Left cardiac atrium (tissue), 4 donors: ENCODE measurements around the gene DNAJC12. TPM values are rescaled to one million over a fixed set of nuclear protein-coding genes. Genes with fewer than 3 reads are reported as not detected.
"Not testable (repeated sequence)": the region's sequence is repeated elsewhere in the genome, so short reads cannot be mapped to it uniquely, and the experiment has no call there.

Experiments used
- ATAC-seq, 2 donors: fragments of 200-7000 bp; cut with Tn5 transposase; one replicate each; pipeline ENCODE4 v1.9.1; 2020; ENCODE audit warnings: mild to moderate bottlenecking in 2 of 2, moderate library complexity in 2 of 2
- DNase-seq: peaks from one replicate; pipeline ENCODE4 v3.0.0-alpha.2; 2020
- intact Hi-C, 2 donors: fragments of 100-400 bp; cut with DNase I; formaldehyde crosslinking; loops; one replicate each; pipeline versions ENCODE4 v1.14.1 to v1.15.1; 2022 to 2023
- long read RNA-seq: library from polyadenylated mRNA; unstranded; transcript quantifications from one replicate; pipeline ENCODE4 v2.0.0, GENCODE V29; 2021
- total RNA-seq, 2 donors: library from RNA; stranded (reverse); fragmentation: NEBNext Ultra II Directional; extraction: Animal tissue kit (Norgen Biotek cat#: 25700); gene quantifications; one replicate each; pipeline ENCODE4 v1.2.1, GENCODE V29; 2021
- donor health status: DM: no; HTN: yes; CAD: no.
- donor health status: DM: no; HTN: yes; CAD: no; lungs with severe emphysema.
- donor health status: DM: yes; HTN: yes; CAD: no.
- donor health status: Dilated cardiomyopathy.

DNAJC12 gene
- total RNA-seq = 1 to 10 TPM; 3.6 to 3.7 TPM
- long read RNA-seq, partial matches to known transcripts = 0 of 2 reads
- long read RNA-seq, other reads (novel, unspliced or antisense) = 0 of 2 reads

GRCh38 chr10:67837541-67838314 lies at the start of gene DNAJC12:
DNAJC12 (minus strand) TSS chr10:67838188; CDS start chr10:67838011, 177 bp downstream.
- peak; percentile 88 to 96 for ATAC-seq
- DNase-seq = no peak
- intact Hi-C loops = no loop called here

- ATAC-seq = peak; percentile 79 to 84
- intact Hi-C loops = no loop called here
- peak; percentile 86 for DNase-seq
These were observed 47.1 kb upstream of the DNAJC12 start for GRCh38 chr10:67884842-67885670.

DNA sequence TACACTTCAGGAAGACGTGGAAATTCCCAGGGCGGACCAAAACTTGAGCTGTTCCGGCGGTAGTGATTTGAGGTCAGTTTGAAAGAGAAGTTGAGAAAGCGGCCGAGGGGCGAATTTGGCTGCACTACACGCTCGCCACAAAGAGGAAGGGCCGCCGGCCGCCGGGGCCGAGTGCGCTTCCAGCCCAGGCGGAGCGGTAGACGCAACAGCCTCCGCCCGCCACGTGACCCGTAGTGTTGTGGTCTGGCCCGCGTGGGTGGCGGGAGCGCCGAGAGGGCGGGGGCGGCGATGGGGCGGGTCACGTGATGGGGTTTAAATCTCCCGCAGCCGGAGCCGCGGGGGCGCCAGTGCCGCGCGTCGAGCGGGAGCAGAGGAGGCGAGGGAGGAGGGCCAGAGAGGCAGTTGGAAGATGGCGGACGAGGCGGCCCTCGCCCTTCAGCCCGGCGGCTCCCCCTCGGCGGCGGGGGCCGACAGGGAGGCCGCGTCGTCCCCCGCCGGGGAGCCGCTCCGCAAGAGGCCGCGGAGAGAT lies 46.4 kb upstream of the DNAJC12 start, which contains the start of gene SIRT1:
Gene SIRT1, plus strand, starts transcription at position 344 of the 529 bp plus-strand sequence. Its CDS starts 66 bp downstream, at position 410.
- peak; percentile 98 for DNase-seq
- intact Hi-C loops = no loop called here
- ATAC-seq = peak; percentile 94 to 96

DNA sequence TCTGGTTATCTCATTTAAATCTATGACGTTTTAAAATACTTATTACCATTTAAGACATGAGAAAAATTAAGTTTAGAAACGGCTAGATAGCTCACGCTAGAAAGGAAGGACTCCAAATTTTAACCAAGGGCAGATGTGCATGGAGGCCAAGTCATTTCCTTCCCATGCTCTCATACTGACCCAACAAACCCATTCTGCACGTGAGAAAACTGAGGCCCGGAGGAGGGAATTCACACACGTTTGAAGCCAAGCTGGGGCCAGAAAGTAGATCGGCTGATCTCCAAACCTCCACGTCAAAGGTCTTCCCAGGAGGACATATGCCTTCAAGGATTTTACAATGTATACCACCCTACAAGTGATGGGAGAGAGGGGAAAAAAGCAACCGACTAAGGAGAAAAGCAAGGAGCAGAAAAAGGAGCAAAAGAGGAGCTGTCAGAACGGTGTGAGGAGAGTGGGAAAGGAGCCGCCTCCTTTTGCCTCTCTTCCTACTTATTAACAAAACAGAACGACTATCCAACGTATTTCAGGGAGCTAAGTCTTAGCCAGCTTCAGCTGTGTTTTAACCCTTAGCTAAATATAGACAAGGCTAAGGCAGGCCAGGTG lies 45.8 kb upstream of the DNAJC12 start:
- intact Hi-C loops = no loop called here
- ATAC-seq (no peak), DNase-seq (no peak)

DNA sequence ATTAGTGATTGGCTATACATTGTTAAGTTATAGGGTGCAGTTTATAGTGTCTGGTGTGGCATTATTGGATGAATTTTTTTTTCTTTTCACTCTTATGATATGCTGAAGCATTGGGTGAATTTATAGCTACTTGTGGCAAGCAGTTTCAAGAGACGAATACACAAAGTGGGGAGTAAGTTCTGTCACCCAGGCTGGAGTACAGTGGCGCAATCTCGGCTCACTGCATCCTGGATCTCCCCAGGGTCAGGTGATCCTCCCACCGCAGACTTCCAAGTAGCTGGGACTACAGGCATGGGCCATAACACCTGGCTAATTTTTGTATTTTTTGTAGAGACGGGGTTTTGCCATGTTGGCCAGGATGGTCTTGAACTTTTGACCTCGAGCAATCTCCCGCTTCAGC lies 40.1 kb upstream of the DNAJC12 start:
- ATAC-seq (no peak), DNase-seq (no peak)
- intact Hi-C loops = no loop called here

GRCh38 chr10:67877421-67877820 lies 39.4 kb upstream of the DNAJC12 start:
- DNase-seq, intact Hi-C loops, ATAC-seq: not testable (repeated sequence)

DNA sequence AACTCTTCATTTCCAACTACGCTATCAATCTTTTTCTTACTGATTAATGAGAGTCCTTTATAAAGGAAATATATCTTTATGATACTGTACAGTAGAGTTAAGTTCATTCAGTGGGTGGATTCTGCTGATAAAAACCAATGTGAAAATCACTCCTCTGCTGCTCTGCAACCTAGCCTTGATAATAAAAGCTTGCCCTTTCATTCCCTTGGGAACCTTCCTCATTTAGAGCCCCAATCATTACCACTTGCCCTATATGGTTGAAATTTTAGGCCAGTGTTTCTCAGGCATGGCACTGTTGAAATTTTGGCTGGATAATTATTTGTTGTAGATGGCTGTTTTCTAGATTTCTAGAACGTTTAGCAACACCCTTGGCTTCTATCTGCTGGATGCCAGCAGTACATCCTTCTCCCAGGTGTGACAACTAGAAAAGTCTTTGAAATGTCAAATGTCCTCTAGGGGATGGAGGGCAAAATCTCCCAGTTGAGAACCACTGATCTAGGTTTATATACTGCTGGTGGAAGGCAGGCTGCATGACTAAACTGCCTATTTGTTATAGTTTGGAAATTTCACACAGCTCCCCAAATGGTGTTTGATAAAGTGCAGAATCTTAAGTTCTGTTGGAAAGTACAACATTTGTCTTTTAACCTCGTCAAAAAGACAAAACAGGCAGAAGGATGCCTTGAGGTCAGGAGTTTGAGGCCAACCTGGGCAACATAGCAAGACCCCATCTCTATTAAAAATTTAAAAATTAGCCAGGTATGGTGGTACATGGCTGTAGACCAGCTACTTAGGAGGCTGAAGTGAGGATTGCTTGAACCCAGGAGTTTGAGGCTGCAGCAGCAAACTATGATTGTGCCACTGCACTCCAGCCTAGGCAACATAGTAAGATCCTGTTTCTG lies 37.6 kb upstream of the DNAJC12 start:
- ATAC-seq (no peak), DNase-seq (no peak)
- intact Hi-C loops = no loop called here

GRCh38 chr10:67869996-67870395 lies 32.0 kb upstream of the DNAJC12 start:
- ATAC-seq (no peak), DNase-seq (no peak)
- intact Hi-C loops = no loop called here

- no peak for DNase-seq
- intact Hi-C loops = no loop called here
- ATAC-seq = no peak
These were observed 30.1 kb upstream of the DNAJC12 start for GRCh38 chr10:67868132-67868531.

DNA sequence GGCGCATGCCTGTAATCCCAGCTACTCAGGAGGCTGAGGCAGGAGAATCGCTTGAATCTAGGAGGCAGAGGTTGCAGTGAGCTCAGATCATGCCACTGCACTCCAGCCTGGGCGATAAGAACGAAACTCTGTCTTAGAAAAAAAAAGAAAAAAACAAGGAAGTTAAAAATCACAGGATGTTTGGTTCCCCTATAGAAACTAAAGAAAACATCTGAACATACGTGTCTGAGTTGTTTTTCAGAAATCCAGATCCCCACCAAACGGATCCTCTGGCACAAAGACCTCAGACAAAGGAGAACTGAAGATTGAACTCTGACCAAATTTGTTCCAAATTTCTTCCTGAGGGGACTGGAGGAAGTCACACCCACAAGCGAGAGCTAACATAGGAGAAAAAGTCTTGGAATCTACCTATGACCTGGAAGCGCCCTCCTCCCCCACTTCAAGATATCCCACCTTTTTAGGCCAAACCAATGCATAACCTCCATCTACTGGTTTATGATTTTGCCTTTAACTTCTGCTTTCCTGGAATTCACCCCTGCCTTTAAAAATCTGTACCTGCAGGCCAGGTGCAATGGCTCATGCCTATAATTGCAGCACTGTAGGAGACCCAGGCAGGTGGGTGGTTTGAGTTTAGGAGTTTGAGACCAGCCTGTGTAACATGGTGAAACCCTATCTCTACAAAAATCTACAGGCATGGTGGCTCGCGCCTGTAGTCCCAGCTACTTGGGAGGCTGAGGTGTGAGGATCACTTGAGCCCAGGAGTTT lies 26.8 kb upstream of the DNAJC12 start:
- intact Hi-C loops = no loop called here
- ATAC-seq (no peak), DNase-seq (no peak)

- ATAC-seq = no peak
- no peak for DNase-seq
- intact Hi-C loops = no loop called here
These were observed 25.1 kb upstream of the DNAJC12 start for GRCh38 chr10:67863094-67863493.

GRCh38 chr10:67861750-67862432 lies 23.9 kb upstream of the DNAJC12 start:
- ATAC-seq = no peak
- intact Hi-C loops = no loop called here
- DNase-seq = no peak

GRCh38 chr10:67858971-67859370 lies 21.0 kb upstream of the DNAJC12 start:
- DNase-seq (no peak), ATAC-seq (no peak)
- intact Hi-C loops = no loop called here

DNA sequence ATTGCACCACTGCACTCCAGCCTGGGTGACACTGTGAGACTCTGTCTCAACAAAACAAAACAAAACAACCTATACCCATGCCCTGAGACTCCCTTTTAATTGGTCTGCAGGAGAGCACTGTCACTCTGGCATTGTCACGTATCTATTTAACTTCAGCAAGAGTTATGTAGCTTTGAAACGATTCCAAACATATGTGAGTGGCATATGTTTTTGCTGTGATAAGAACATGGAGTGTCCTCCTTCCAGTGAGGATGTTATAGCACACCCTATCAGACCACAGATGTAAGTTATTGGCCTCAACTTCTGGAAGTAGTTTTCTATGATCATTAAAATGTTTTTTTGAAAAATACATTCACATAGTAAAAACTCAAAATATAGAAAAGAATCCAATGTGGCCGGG lies 15.5 kb upstream of the DNAJC12 start:
- no peak for ATAC-seq
- intact Hi-C loops = no loop called here
- DNase-seq = no peak

GRCh38 chr10:67852761-67853160 lies 14.8 kb upstream of the DNAJC12 start:
- intact Hi-C loops = no loop called here
- ATAC-seq (no peak), DNase-seq (no peak)

DNA sequence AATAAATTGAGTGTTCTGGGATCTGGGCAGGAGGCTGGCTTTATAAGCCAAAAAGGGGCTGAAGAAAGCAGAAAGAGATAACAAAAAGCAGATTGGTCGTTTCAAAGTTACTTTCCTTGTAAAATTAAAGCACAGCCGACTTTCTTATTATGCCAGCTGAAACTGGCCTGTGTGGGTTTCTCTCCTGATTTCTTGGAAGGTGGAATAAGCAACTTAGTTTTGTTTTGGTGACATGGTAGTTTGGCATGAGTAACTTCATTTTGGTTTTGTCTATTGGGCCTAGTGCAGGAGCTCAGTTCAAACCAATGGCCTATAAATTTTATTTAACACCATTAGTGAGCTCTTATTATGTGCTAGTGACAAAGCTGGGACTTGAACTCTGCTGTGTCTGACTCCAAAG lies 13.2 kb upstream of the DNAJC12 start:
- DNase-seq = no peak
- intact Hi-C loops = no loop called here
- ATAC-seq = no peak

- ATAC-seq (peak; percentile 99 to 100), DNase-seq (peak; percentile 96)
- intact Hi-C loops = no loop called here
These were observed 11.5 kb upstream of the DNAJC12 start for GRCh38 chr10:67849331-67850011.
